ENCODE results near the gene NUP210. TPM values are rescaled to one million over a fixed set of nuclear protein-coding genes. Genes with fewer than 3 reads are reported as not detected.

Gene NUP210
- total RNA-seq, 1 experiment from 2014 or later: 11.4 TPM

GRCh38 chr3:13341229-13341905 lies 78.8 kb downstream of the NUP210 start:
- no peak overlapping the region for H3K4me3 ChIP-seq (ENCODE audit: low read depth, low read length, poor library complexity, severe bottlenecking)
- ChIA-PET POLR2A (ENCODE audit: low non-redundant PET) (no interaction called here), CTCF (no interaction called here)
- no peak overlapping the region for H3K27ac ChIP-seq (ENCODE audit: low read depth, low read length, poor library complexity, severe bottlenecking)
- H3K4me1 ChIP-seq (ENCODE audit: insufficient read depth, low read length, poor library complexity, severe bottlenecking): peaks cover 5% of the 10 kb centered on the region
- intact Hi-C loops (cut with micrococcal nuclease; ENCODE audit: unreplicated experiment): no loop called here
- no peaks in the 10 kb centered on the region for H3K9me3 ChIP-seq (ENCODE audit: low read depth, low read length, poor library complexity, severe bottlenecking)
- BruUV-seq (replicated peaks): no TSS peak
- H3K27me3 ChIP-seq (replicated peaks; ENCODE audit: insufficient read depth, low read depth, low read length, poor library complexity): no peaks in the 10 kb centered on the region
- H3K36me3 ChIP-seq (ENCODE audit: insufficient read depth, low read length, poor library complexity, severe bottlenecking): no peaks in the 10 kb centered on the region
- no peak for TF ChIP-seq EZH2 (IDR thresholded peaks at IDR 0.05; ENCODE audit: borderline replicate concordance, low read depth, low read length, poor library complexity, severe bottlenecking)
- no peak for TF ChIP-seq CTCF (conservative IDR thresholded peaks at IDR 0.05; ENCODE audit: low read depth, low read length)
- DNase-seq (ENCODE audit: low spot score): no peak

- ChIA-PET CTCF (no interaction called here), POLR2A (ENCODE audit: low non-redundant PET) (no interaction called here)
- no peak overlapping the region for H3K4me3 ChIP-seq (ENCODE audit: low read depth, low read length, poor library complexity, severe bottlenecking)
- BruUV-seq (replicated peaks): no TSS peak
- intact Hi-C loops (cut with micrococcal nuclease; ENCODE audit: unreplicated experiment): no loop called here
- no peak overlapping the region for H3K27ac ChIP-seq (ENCODE audit: low read depth, low read length, poor library complexity, severe bottlenecking)
- H3K36me3 ChIP-seq (ENCODE audit: insufficient read depth, low read length, poor library complexity, severe bottlenecking): no peaks in the 10 kb centered on the region
- no peaks in the 10 kb centered on the region for H3K4me1 ChIP-seq (ENCODE audit: insufficient read depth, low read length, poor library complexity, severe bottlenecking)
- no peak for DNase-seq (ENCODE audit: low spot score)
- H3K27me3 ChIP-seq (replicated peaks; ENCODE audit: insufficient read depth, low read depth, low read length, poor library complexity): no peaks in the 10 kb centered on the region
- H3K9me3 ChIP-seq (ENCODE audit: low read depth, low read length, poor library complexity, severe bottlenecking): no peaks in the 10 kb centered on the region
- no peak for TF ChIP-seq CTCF (conservative IDR thresholded peaks at IDR 0.05; ENCODE audit: low read depth, low read length)
- TF ChIP-seq EZH2 (IDR thresholded peaks at IDR 0.05; ENCODE audit: borderline replicate concordance, low read depth, low read length, poor library complexity, severe bottlenecking): no peak
These were observed 80.3 kb downstream of the NUP210 start for GRCh38 chr3:13339833-13340232.

- Histone ChIP-seq H3K27me3 (replicated peaks; ENCODE audit: insufficient read depth, low read depth, low read length, poor library complexity) (no peaks in the 10 kb centered on the region), H3K27ac (ENCODE audit: low read depth, low read length, poor library complexity, severe bottlenecking) (no peak overlapping the region), H3K9me3 (ENCODE audit: low read depth, low read length, poor library complexity, severe bottlenecking) (no peaks in the 10 kb centered on the region), H3K36me3 (ENCODE audit: insufficient read depth, low read length, poor library complexity, severe bottlenecking) (no peaks in the 10 kb centered on the region), H3K4me1 (ENCODE audit: insufficient read depth, low read length, poor library complexity, severe bottlenecking) (no peaks in the 10 kb centered on the region), H3K4me3 (ENCODE audit: low read depth, low read length, poor library complexity, severe bottlenecking) (no peak overlapping the region)
- intact Hi-C loops (cut with micrococcal nuclease; ENCODE audit: unreplicated experiment): no loop called here
- no TSS peak for BruUV-seq (replicated peaks)
- CTCF ChIA-PET: no interaction called here
- TF ChIP-seq EZH2 (IDR thresholded peaks at IDR 0.05; ENCODE audit: borderline replicate concordance, low read depth, low read length, poor library complexity, severe bottlenecking) (no peak), CTCF (conservative IDR thresholded peaks at IDR 0.05; ENCODE audit: low read depth, low read length) (no peak)
- POLR2A ChIA-PET (ENCODE audit: low non-redundant PET): no interaction called here
- no peak for DNase-seq (ENCODE audit: low spot score)
These were observed 81.1 kb downstream of the NUP210 start for GRCh38 chr3:13338996-13339395.

All from A673 (cell line).